GM18909 (cell line): Measurements from ENCODE around the gene TMC2.
"Not testable (repeated sequence)": the region's sequence is repeated elsewhere in the genome, so short reads cannot be mapped to it uniquely, and the experiment has no call there.

ENCODE experiments used
- ATAC-seq: cut with Tn5 transposase; IDR thresholded peaks from one replicate; pipeline ENCODE4 v1.9.1; 2021; ENCODE audit warnings: mild to moderate bottlenecking; ENCODE audit not compliant: unreplicated experiment, poor library complexity

TMC2 gene

GRCh38 chr20:2523919-2524708 lies 12.3 kb upstream of the TMC2 start:
- ATAC-seq: peak; percentile 72

DNA sequence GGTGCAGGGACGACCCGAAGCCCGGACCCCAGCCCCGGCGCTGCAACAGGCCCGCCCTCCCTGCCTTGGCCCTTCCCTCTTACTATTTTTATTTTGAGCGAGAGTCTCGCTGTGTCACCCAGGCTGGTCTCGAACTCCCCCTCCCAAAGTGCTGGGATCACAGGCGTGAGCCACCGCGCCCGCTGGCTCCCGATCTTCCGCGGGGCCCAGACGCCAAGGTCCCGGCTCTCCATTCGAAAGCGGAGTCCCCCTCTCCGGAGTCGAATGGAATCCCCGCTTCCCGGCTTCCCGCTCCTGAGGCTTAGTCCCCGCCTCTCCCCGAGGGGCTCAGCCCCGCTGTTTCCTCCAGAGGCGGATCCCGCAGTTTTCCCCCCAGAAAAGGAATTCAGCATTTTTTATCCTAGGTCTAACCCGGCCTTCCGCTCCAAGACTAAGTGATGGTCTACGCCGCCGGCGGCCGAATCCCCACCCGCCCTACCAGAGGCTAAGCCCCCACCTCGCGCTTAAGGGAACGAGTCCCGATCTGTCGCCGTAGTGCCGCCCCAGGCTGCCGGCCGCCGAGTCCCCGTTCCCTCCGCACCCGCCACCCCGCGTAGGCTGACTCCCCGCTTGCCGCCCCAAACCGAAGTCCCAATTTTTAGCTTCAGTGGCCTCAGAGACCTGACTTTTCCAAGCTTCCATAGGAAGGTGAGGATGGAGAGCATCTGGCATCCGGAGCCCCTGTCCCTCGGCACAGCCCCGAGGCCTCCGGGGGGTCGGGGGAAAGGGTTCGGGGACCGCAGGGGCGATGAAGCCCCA lies 11.5 kb upstream of the TMC2 start:
- peak; percentile 35 for ATAC-seq

- ATAC-seq: not testable (repeated sequence)
These were observed 10.2 kb upstream of the TMC2 start for GRCh38 chr20:2526218-2526583.

DNA sequence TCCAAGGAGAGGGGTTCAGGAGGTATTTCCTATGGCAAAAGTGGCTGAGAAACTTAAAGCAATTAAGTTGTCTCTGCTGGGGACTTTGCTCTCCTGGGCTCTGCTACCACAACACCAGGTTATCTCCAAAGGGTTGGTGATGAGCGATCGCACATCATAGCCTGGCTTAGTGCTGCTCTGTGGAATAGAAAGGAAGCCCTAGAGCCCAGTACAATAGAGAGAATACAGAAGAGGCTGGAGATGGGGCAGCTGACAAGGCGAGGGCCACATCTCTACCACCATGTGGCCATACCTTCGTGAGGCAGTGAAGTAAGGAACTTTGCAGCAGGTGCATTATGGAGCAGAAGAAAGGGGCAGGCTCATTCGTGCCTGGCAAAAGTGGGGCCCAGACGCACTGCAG lies 8.6 kb upstream of the TMC2 start:
- no peak for ATAC-seq

GRCh38 chr20:2528671-2529271 lies 7.6 kb upstream of the TMC2 start:
- no peak for ATAC-seq

DNA sequence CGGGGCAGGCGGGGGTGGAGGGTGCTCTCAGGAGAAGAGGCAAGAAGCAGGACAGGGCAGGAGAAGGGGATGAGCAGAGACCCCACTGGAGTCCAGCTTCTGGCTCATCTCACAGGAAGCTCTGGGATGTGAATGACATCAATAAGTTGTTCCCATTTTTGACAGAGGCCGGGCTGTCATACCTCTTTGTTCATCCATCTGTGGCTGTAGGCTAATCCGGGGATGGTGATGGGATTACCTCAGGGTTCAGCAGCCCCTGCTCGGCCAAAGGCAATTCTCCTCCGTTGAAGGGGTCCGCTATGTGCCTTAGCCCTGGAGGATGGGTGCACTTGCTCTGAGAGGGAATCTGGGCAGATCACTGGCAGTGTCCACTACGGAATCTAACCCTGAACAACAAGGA lies 3.3 kb upstream of the TMC2 start:
- no peak for ATAC-seq

DNA sequence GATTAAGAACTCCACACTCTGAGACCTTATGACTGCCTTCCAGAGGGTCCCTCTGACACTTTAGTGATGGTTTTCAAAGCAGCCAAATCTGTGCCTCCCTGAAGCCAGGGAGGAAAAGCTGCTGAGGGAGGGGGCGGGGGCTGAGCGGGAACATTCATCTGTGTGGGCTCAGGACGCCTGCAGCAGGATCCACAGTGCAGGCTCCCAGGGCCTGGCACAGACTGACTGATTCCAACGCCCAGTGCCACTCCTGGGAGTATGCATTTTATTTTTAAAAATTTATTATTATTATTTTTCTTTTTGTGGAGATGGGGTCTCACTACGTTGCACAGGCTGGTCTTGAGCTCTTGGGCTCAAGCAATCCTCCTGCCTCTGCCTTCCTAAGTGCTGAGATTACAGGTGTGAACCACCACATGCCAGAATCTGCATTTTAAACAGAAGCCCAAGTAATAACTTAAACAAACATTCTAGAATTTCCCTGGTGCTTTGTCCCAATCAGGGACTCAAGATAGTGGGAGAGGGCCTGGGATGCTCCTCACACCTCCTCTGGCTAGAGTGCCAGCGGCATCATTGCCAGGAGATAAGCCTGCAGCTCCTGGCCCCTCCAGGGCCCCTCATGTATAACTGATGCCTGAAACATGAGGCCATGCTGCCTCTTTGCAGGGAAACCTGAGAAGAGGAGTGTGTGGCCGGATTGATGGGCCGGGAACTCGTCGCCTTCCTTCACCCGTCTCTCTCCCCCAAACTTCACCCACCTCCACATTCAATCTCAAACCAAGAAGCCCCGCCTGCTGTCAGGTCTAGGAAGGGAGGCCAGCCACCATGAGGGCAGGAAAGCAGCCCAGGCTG lies 438 bp upstream of the TMC2 start:
- no peak for ATAC-seq

DNA sequence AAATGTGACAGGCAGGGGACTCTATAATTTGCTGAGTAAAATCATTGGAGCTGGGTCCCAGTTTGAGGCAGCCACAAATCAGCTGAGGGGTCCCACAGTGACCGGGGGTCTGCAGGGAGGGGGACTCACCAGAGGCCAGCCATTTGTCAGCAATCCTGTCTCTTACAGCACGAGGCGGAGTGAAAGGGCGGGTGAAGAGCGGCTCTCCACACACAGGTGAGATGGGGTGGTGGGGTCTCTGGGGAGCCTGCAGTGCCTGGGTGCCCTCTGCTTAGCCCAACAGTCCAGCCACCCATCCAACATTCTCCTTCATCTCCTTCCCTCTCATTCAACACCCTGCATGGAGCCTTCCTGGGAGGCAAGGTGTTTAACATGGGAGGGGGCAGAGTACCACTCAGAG lies 728 bp downstream of the TMC2 start:
- ATAC-seq: no peak

GRCh38 chr20:2538356-2538755 lies 2.0 kb downstream of the TMC2 start:
- ATAC-seq: no peak

GRCh38 chr20:2538931-2539720 lies 2.8 kb downstream of the TMC2 start:
- no peak for ATAC-seq

DNA sequence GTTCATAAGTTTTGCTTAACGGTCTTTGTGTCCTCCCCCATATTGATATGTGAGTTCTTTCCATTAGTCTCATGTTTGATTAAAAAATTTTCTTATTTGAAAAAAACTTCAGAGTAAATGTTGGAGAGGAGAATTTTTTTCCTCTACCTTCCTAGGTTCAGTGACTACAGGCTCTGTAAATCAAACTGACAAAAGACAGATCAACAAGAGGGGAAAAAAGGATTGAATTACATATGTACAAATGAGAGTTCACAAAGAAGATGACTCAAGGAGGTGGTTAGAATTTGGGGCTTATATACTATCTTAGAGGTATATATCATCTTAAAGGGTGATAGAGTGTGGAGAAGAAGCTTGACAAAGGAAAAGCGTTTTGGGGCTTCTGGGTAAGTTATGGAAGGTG lies 5.6 kb downstream of the TMC2 start:
- no peak for ATAC-seq

DNA sequence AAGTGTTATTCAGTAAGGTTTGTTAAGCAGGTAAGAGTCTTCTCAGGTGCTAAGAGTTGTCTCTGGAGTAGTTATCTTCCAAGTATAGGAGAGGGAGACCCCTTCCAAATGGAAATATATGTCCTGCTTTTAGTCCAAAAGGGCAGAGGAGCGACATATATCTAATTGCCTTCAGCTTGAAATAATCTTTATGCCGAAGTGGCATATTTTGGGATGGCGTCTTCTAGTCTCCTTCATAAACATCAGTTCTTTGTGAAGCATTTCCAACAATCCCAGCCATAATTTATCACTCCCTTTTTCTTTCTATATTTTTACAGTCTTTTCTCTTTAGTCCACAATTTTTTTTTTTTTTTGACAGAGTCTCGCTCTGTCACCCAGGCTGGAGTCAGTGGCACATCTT lies 6.0 kb downstream of the TMC2 start:
- no peak for ATAC-seq

DNA sequence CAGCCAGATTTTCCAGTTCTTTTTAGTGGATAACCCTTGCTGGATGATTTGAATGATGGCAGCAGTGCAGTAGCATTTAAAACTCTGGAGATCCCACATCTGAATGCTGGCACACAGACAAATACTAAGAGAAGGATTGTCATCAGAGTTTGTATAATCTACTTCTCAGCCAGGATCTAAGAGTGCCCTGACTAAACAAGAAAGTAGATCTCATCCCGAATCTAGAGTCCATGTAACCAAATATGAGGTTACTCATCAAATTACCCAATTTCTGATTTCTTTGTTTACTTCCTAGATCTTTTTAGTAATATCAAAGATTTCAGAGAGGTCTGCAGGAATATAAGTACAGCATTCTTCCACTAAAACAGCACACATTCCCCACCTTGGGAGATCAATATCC lies 7.8 kb downstream of the TMC2 start:
- no peak for ATAC-seq

DNA sequence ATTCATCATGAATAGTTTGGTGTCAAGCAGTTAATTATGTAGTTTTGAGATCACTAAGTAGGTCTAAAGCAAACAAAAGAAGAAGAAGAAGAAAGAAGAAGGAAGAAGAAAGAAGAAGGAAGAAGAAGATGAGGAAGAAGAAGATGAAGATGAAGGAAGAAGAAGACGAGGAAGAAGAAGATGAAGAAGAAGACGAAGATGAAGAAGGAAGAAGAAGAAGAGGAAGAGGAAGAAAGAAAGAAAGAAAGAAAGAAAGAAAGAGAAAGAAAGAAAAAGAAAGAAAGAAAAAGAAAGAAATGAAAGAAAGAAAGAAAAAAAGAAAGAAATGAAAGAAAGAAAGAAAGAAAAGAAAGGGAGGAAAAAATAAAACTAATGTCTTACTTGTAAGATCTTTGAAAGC lies 9.2 kb downstream of the TMC2 start:
- no peak for ATAC-seq

DNA sequence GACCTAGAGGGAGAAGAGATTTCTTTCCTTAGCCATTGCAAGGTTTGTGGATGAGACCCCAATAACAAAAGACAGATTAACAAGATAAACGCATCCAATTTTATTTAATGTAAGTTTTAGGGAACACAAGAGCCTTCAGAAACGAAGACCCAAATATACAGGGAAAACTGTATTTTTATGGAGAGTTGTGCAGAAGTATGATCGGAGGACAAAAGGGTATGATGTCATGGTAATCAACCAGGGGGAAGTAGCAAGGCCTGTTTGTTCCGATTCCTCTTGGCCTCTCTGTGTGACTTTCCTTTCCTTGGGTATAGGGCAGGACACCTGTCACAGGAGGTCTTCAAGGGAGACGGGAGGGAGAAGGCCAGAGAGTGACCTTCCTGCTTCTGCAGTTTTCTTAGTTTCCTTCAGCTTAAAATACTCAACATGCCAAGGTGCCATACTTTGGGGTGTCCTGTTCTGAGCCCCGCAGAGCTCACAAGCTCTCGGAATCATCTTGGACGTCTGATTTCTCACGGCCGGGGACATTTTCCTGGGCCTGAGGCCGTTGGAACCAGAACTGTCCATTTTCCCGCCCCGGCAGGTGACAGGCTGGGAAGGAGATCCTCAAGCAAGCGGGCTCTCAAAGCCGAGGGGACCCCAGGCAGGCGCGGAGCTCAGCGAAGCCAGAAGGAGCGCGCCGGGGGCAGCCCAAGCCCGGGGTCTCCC lies 21.7 kb downstream of the TMC2 start:
- no peak for ATAC-seq

- no peak for ATAC-seq
These were observed 22.4 kb downstream of the TMC2 start for GRCh38 chr20:2558581-2559278.

GRCh38 chr20:2559279-2559626 lies 22.9 kb downstream of the TMC2 start:
- ATAC-seq: no peak

- no peak for ATAC-seq
These were observed 23.3 kb downstream of the TMC2 start for GRCh38 chr20:2559651-2560050.

- ATAC-seq: no peak
These were observed 26.7 kb downstream of the TMC2 start for GRCh38 chr20:2563116-2563515.
